ENCODE measurements around the gene ADAMTS14. TPM values are rescaled to one million over a fixed set of nuclear protein-coding genes. Genes with fewer than 3 reads are reported as not detected.

ADAMTS14 gene
- total RNA-seq, 1 experiment from 2014 or later = 1.9 TPM

DNA sequence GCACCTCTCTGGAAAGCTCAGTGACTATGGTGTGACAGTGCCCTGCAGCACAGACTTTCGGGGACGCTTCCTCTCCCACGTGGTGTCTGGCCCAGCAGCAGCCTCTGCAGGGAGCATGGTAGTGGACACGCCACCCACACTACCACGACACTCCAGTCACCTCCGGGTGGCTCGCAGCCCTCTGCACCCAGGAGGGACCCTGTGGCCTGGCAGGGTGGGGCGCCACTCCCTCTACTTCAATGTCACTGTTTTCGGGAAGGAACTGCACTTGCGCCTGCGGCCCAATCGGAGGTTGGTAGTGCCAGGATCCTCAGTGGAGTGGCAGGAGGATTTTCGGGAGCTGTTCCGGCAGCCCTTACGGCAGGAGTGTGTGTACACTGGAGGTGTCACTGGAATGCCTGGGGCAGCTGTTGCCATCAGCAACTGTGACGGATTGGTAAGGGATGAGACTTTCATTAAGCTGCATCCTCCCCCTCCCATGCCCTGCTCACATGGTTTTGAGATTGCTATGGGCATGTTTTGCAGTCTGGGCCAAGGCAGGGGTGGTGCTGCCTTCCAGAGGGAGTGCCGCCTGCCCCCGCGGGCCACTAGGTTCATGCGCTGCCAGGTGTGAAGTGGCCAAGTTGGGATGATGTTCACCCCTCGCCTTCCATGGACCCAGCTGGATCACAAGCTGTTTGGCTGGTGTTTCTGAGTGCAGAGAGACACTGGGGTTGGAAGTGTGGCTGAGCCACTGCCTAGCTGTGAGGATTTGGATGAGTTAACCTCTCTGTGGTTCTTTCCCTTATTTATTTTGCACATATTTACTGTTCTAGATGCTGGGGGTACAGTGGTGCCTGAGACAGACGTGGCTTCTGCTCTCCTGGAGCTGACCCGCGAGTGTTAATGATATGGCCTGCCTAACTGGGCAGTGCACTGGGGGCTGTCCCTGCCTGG, 2.5 kb downstream of the ADAMTS14 start:
- POLR2A ChIA-PET (ENCODE audit: unreplicated experiment) = no interaction called here
- Histone ChIP-seq H3F3A (ENCODE audit: insufficient read depth, low read depth) (peaks cover 10% of the 10 kb centered on the region; the same call in 1 of the 2 replicates), H3K9me3 (ENCODE audit: insufficient read depth, low read depth) (no peaks in the 10 kb centered on the region), H3K79me2 (ENCODE audit: low read depth) (no peaks in the 10 kb centered on the region), H4K20me1 (ENCODE audit: insufficient read depth) (no peaks in the 10 kb centered on the region), H2AFZ (no peak overlapping the region), H3K4me2 (no peak overlapping the region), H3K27ac (no peak overlapping the region), H3K36me3 (ENCODE audit: low read depth) (no peaks in the 10 kb centered on the region), H3K4me1 (replicated peaks; ENCODE audit: insufficient read depth) (peaks cover 26% of the 10 kb centered on the region), H3K4me3 (no peak overlapping the region), H3K27me3 (ENCODE audit: insufficient read depth, low read depth) (peaks cover 11% of the 10 kb centered on the region; the same call in 1 of the 2 replicates), H3K9me2 (ENCODE audit: insufficient read depth) (no peaks in the 10 kb centered on the region)
- intact Hi-C loops (cut with micrococcal nuclease; ENCODE audit: unreplicated experiment) = loop anchor here (5.0 kb wide), 2 partner anchors 82 to 123 kb away; no protein-coding TSS in a partner anchor
- TF ChIP-seq EZH2 (IDR thresholded peaks at IDR 0.05; ENCODE audit: low read depth) (no peak), CTCF (conservative IDR thresholded peaks at IDR 0.05) (no peak)
- no TSS peak for BruUV-seq (replicated peaks)
- CTCF ChIA-PET = interaction anchor here (0.6 kb wide), 1 partner anchor 90 kb away, joined by 4 read pairs; no protein-coding TSS in a partner anchor
- peak in 1 of 2 experiments; percentile 30 for DNase-seq

DNA sequence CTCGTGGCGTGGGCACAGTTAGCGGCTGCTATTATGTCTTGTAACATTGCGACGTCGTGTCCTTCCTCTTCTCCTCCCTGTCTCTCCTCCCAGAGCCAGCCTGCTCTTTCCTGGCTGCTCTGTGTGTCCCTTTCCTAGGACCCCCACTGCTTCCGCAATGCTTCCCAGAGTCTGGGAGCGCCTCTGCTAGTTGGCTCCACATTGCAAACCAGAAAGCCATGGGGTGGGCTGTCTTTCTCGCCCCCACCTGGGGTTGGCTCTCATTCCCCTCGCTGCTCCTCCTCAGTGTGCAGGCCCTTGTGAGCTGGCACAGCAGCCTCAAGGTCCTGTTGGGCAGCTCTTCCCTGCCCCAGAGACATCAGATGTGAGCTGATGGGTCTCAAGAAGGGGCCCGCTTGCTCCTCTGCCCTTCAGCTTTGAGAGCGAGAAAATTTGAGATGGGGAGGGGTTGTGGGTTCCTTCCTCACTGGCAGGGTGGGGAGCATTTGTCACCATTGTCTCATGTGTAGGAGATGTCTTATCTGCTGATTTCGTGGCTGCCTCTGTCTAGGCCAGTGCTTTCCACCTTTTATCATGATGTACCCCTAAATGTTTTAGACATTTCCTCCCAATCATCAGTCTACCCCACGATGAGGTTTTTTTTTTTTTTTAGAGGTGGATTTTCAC, 3.3 kb downstream of the ADAMTS14 start:
- ChIA-PET POLR2A (ENCODE audit: unreplicated experiment) (no interaction called here), CTCF (no interaction called here)
- no peak overlapping the region for H3K4me3 ChIP-seq
- no peaks in the 10 kb centered on the region for H3K79me2 ChIP-seq (ENCODE audit: low read depth)
- peaks cover 26% of the 10 kb centered on the region for H3K4me1 ChIP-seq (replicated peaks; ENCODE audit: insufficient read depth)
- no peaks in the 10 kb centered on the region for H3K36me3 ChIP-seq (ENCODE audit: low read depth)
- H3F3A ChIP-seq (ENCODE audit: insufficient read depth, low read depth) = peaks cover 10% of the 10 kb centered on the region; the same call in 1 of the 2 replicates
- H3K27me3 ChIP-seq (ENCODE audit: insufficient read depth, low read depth) = peaks cover 11% of the 10 kb centered on the region; the same call in 1 of the 2 replicates
- TF ChIP-seq CTCF (conservative IDR thresholded peaks at IDR 0.05) (no peak), EZH2 (IDR thresholded peaks at IDR 0.05; ENCODE audit: low read depth) (no peak)
- H3K9me2 ChIP-seq (ENCODE audit: insufficient read depth) = no peaks in the 10 kb centered on the region
- no peaks in the 10 kb centered on the region for H3K9me3 ChIP-seq (ENCODE audit: insufficient read depth, low read depth)
- no peak for DNase-seq
- no peaks in the 10 kb centered on the region for H4K20me1 ChIP-seq (ENCODE audit: insufficient read depth)
- no TSS peak for BruUV-seq (replicated peaks)
- no peak overlapping the region for H3K27ac ChIP-seq
- no peak overlapping the region for H2AFZ ChIP-seq
- intact Hi-C loops (cut with micrococcal nuclease; ENCODE audit: unreplicated experiment) = no loop called here
- no peak overlapping the region for H3K4me2 ChIP-seq

DNA sequence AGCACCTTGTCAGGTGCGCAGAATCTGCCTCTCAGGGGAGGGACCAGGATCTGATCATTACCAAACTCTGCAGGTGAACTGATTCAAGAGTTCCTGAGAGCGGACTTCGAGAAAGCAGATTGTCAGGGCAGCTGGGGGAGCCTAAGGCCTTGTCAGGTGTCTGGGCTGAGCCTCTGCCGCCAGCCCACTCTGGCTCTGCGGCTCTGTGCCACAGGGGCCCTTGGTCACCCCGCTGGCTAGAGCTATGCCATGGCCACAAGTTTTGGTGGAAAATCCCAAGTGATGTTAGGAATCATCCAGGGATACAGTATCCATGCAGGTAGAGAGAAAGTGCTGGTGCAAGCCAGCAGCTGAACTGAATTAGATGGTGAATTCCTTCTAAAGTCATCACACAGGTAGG, 4.2 kb downstream of the ADAMTS14 start:
- POLR2A ChIA-PET (ENCODE audit: unreplicated experiment) = no interaction called here
- Histone ChIP-seq H3K9me3 (ENCODE audit: insufficient read depth, low read depth) (no peaks in the 10 kb centered on the region), H3K36me3 (ENCODE audit: low read depth) (no peaks in the 10 kb centered on the region), H3F3A (ENCODE audit: insufficient read depth, low read depth) (peaks cover 13% of the 10 kb centered on the region; the same call in 1 of the 2 replicates), H3K27ac (no peak overlapping the region), H3K27me3 (ENCODE audit: insufficient read depth, low read depth) (peaks cover 5% of the 10 kb centered on the region; the same call in 1 of the 2 replicates), H2AFZ (no peak overlapping the region), H3K4me3 (no peak overlapping the region), H3K4me1 (replicated peaks; ENCODE audit: insufficient read depth) (peaks cover 26% of the 10 kb centered on the region), H3K9me2 (ENCODE audit: insufficient read depth) (no peaks in the 10 kb centered on the region), H4K20me1 (ENCODE audit: insufficient read depth) (no peaks in the 10 kb centered on the region), H3K4me2 (no peak overlapping the region), H3K79me2 (ENCODE audit: low read depth) (no peaks in the 10 kb centered on the region)
- no peak for TF ChIP-seq EZH2 (IDR thresholded peaks at IDR 0.05; ENCODE audit: low read depth)
- no peak for TF ChIP-seq CTCF (conservative IDR thresholded peaks at IDR 0.05)
- DNase-seq = no peak
- no TSS peak for BruUV-seq (replicated peaks)
- CTCF ChIA-PET = no interaction called here
- intact Hi-C loops (cut with micrococcal nuclease; ENCODE audit: unreplicated experiment) = no loop called here
